Lower lobe of right lung (tissue), 2 donors: ENCODE data around the gene NKAIN1. TPM values are rescaled to one million over a fixed set of nuclear protein-coding genes. Genes with fewer than 3 reads are reported as not detected.

Experiments
- ATAC-seq, 2 donors: fragments of 200-7000 bp; cut with Tn5 transposase; one replicate each; pipeline ENCODE4 v1.9.1; 2020 to 2022; ENCODE audit warnings: mild to moderate bottlenecking in 2 of 2, moderate library complexity in 2 of 2
- DNase-seq: peaks from one replicate; pipeline ENCODE4 v3.0.0-alpha.2; 2020
- H3K27ac ChIP-seq: fragments of 200-600 bp; one replicate; pipeline ENCODE4 v1.8.0; 2022
- H3K27me3 ChIP-seq: fragments of 200-600 bp; one replicate; pipeline ENCODE4 v1.8.0; 2022; ENCODE audit warnings: low read depth
- H3K36me3 ChIP-seq: fragments of 200-600 bp; one replicate; pipeline ENCODE4 v1.8.0; 2022; ENCODE audit warnings: mild to moderate bottlenecking
- H3K4me1 ChIP-seq: fragments of 200-600 bp; one replicate; pipeline ENCODE4 v1.8.0; 2022
- H3K4me3 ChIP-seq: fragments of 200-600 bp; one replicate; pipeline ENCODE4 v1.8.0; 2022; ENCODE audit warnings: mild to moderate bottlenecking
- H3K9me3 ChIP-seq: fragments of 200-600 bp; one replicate; pipeline ENCODE4 v1.8.0; 2022
- intact Hi-C: fragments of 100-400 bp; cut with DNase I; formaldehyde crosslinking; loops from one replicate; pipeline ENCODE4 v1.11.0; 2022
- total RNA-seq: library from RNA; stranded (reverse); fragmentation: NEBNext Ultra II Directional; extraction: Animal tissue kit (Norgen Biotek cat#: 25700); gene quantifications from one replicate; pipeline ENCODE4 v1.2.1, GENCODE V29; 2021
- TF ChIP-seq, protein P1 (sequence below): fragments of 200-600 bp; IDR thresholded peaks from one replicate; pipeline ENCODE4 v1.8.0; 2022; ENCODE audit warnings: antibody characterized with exemption, mild to moderate bottlenecking
- donor health status: DM: no; HTN: yes; CAD: no; lungs with severe emphysema.

Gene NKAIN1
- total RNA-seq, 1 donor from 2014 or later, result not detected

DNA sequence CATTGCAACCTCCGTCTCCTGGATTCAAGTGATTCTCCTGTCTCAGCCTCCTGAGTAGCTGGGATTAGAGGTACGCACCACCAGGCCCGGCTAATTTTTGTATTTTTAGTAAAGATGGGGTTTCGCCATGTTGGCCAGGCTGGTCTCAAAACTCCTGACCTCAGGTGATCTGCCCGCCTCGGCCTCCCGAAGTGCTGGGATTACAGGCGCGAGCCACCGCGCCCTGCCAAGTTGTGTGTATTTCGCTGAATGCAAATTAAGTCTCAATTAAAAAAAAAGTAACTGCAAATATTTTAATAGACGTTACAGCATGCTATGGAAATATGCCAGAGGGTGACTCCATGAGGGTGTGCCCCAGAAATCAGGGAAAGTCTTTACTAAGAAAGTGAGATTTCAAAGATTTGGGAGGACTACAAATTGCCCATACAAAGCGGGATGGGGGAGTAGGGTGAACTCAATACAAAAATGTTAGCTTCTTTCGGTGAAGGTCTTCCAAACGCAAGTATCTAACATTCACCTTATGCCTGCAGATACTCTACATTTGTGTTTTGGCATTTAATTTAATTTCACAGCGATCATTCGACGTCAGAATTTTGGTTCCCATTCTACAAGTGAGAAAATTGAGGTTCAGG is 85.6 kb downstream of the NKAIN1 start:
- no peak for DNase-seq

DNA sequence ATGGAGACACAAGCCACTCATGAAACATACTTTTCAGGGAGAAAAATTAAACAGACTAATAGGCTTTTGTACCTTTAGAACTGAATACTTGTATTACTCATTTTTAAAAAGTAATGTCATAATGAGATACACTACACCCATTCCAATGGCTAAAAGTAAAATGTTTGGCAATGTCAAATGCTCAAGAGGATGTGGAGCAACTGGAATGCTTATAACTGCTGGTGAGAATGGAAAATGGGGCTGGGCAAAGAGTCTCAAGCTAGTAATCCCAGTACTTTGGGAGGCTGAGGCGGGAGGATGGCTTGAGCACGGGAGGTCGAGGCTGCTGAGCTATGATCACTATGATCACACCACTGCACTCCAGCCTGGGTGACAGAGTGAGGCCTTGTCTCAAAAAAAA is 86.3 kb downstream of the NKAIN1 start:
- H3K4me3 ChIP-seq, result no peak overlapping the region
- intact Hi-C loops, result no loop called here
- no peak overlapping the region for H3K27ac ChIP-seq
- DNase-seq, result no peak
- H3K27me3 ChIP-seq, result no peaks in the 10 kb centered on the region
- no peaks in the 10 kb centered on the region for H3K9me3 ChIP-seq
- no peaks in the 10 kb centered on the region for H3K36me3 ChIP-seq
- H3K4me1 ChIP-seq, result peaks cover 16% of the 10 kb centered on the region
- TF ChIP-seq, protein P1, sequence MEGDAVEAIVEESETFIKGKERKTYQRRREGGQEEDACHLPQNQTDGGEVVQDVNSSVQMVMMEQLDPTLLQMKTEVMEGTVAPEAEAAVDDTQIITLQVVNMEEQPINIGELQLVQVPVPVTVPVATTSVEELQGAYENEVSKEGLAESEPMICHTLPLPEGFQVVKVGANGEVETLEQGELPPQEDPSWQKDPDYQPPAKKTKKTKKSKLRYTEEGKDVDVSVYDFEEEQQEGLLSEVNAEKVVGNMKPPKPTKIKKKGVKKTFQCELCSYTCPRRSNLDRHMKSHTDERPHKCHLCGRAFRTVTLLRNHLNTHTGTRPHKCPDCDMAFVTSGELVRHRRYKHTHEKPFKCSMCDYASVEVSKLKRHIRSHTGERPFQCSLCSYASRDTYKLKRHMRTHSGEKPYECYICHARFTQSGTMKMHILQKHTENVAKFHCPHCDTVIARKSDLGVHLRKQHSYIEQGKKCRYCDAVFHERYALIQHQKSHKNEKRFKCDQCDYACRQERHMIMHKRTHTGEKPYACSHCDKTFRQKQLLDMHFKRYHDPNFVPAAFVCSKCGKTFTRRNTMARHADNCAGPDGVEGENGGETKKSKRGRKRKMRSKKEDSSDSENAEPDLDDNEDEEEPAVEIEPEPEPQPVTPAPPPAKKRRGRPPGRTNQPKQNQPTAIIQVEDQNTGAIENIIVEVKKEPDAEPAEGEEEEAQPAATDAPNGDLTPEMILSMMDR, result no peak
- no peak for ATAC-seq

More for the DNA sequence above, 85.6 kb downstream of the NKAIN1 start:
- H3K36me3 ChIP-seq, result no peaks in the 10 kb centered on the region
- TF ChIP-seq, protein P1, result no peak
- no peaks in the 10 kb centered on the region for H3K27me3 ChIP-seq
- H3K4me3 ChIP-seq, result peak overlapping the region; percentile 68
- intact Hi-C loops, result no loop called here
- peaks cover 16% of the 10 kb centered on the region for H3K4me1 ChIP-seq
- H3K27ac ChIP-seq, result peak overlapping the region; percentile 85
- no peaks in the 10 kb centered on the region for H3K9me3 ChIP-seq
- ATAC-seq, result no peak

GRCh38 chr1:31152181-31152795 is 87.4 kb downstream of the NKAIN1 start:
- Histone ChIP-seq H3K4me3 (no peak overlapping the region), H3K9me3 (no peaks in the 10 kb centered on the region), H3K27ac (no peak overlapping the region), H3K4me1 (peaks cover 16% of the 10 kb centered on the region), H3K36me3 (no peaks in the 10 kb centered on the region), H3K27me3 (no peaks in the 10 kb centered on the region)
- TF ChIP-seq, protein P1, result no peak
- DNase-seq, result no peak
- no peak for ATAC-seq
- intact Hi-C loops, result no loop called here

- H3K36me3 ChIP-seq, result no peaks in the 10 kb centered on the region
- H3K9me3 ChIP-seq, result no peaks in the 10 kb centered on the region
- H3K27me3 ChIP-seq, result no peaks in the 10 kb centered on the region
- intact Hi-C loops, result no loop called here
- DNase-seq (no peak), ATAC-seq (no peak)
- TF ChIP-seq, protein P1, result no peak
- peaks cover 16% of the 10 kb centered on the region for H3K4me1 ChIP-seq
- H3K27ac ChIP-seq, result no peak overlapping the region
- no peak overlapping the region for H3K4me3 ChIP-seq
Measured at GRCh38 chr1:31151402-31151801, 88.3 kb downstream of the NKAIN1 start.

DNA sequence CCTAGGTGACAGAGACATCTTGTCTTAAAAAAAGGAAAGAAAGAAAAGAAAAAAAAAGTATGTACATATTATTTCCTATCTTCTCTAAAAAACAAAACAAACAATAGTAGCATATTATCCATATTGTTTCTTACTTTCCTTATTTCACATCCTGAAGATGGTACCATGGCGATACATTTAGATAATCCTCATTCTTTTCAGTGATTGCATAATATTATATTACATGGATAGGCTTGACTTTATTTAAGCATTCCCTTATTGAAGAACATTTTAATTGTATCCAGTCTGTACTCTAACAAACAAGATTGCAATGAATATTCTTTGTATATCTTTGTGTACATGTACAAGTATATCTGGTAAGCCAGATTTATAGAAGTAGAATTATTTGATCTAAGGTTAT is 91.3 kb downstream of the NKAIN1 start:
- Histone ChIP-seq H3K27ac (no peak overlapping the region), H3K36me3 (no peaks in the 10 kb centered on the region), H3K27me3 (no peaks in the 10 kb centered on the region), H3K4me3 (no peak overlapping the region), H3K9me3 (no peaks in the 10 kb centered on the region), H3K4me1 (no peaks in the 10 kb centered on the region)
- intact Hi-C loops, result no loop called here
- ATAC-seq (no peak), DNase-seq (no peak)
- TF ChIP-seq, protein P1, result no peak
